GM23248 (cell line): Measurements from ENCODE around the gene NRCAM. TPM values are rescaled to one million over a fixed set of nuclear protein-coding genes. Genes with fewer than 3 reads are reported as not detected.

Experiments
- DNase-seq: peaks from one replicate; pipeline ENCODE4 v3.0.0-alpha.2; 2015
- H2AFZ ChIP-seq: fragments of 200-600 bp; sonication (generic); 2 replicates; pipeline ENCODE4 v1.6.1; 2016; ENCODE audit warnings: antibody characterized with exemption
- H3F3A ChIP-seq: fragments of 200-600 bp; sonication (generic); 2 replicates; pipeline ENCODE4 v1.6.1; 2016; ENCODE audit warnings: mild to moderate bottlenecking, antibody characterized with exemption, mixed run types; ENCODE audit not compliant: insufficient read depth
- H3K27ac ChIP-seq: fragments of 200-600 bp; sonication (generic); 2 replicates; pipeline ENCODE4 v1.5.1; 2016; ENCODE audit warnings: mild to moderate bottlenecking
- H3K27me3 ChIP-seq: fragments of 200-600 bp; sonication (generic); replicated peaks from 2 replicates; pipeline ENCODE4 v1.6.1; 2016; ENCODE audit warnings: mild to moderate bottlenecking; ENCODE audit not compliant: insufficient read depth
- H3K36me3 ChIP-seq: fragments of 200-600 bp; sonication (generic); 2 replicates; pipeline ENCODE4 v1.6.1; 2016; ENCODE audit warnings: low read depth, mild to moderate bottlenecking
- H3K4me1 ChIP-seq: fragments of 200-600 bp; sonication (generic); 2 replicates; pipeline ENCODE4 v1.6.1; 2016; ENCODE audit warnings: mild to moderate bottlenecking; ENCODE audit not compliant: insufficient read depth
- H3K4me2 ChIP-seq: fragments of 200-600 bp; sonication (generic); one replicate; pipeline ENCODE4 v1.6.1; 2016; ENCODE audit warnings: mild to moderate bottlenecking; ENCODE audit not compliant: unreplicated experiment
- H3K4me3 ChIP-seq: fragments of 200-600 bp; sonication (generic); 2 replicates; pipeline ENCODE4 v1.5.1; 2016; ENCODE audit warnings: mild to moderate bottlenecking
- H3K79me2 ChIP-seq: fragments of 200-600 bp; sonication (generic); 2 replicates; pipeline ENCODE4 v1.6.1; 2016; ENCODE audit warnings: mild to moderate bottlenecking; ENCODE audit not compliant: insufficient read depth
- H3K9ac ChIP-seq: fragments of 200-600 bp; sonication (generic); 2 replicates; pipeline ENCODE4 v1.6.1; 2016; ENCODE audit warnings: mild to moderate bottlenecking
- H3K9me2 ChIP-seq: fragments of 200-600 bp; sonication (generic); 2 replicates; pipeline ENCODE4 v1.6.1; 2016; ENCODE audit warnings: mixed run types, mild to moderate bottlenecking, moderate library complexity; ENCODE audit not compliant: insufficient read depth
- H3K9me3 ChIP-seq: fragments of 200-600 bp; sonication (generic); one replicate; pipeline ENCODE4 v1.6.1; 2017; ENCODE audit warnings: low read depth
- H4K20me1 ChIP-seq: fragments of 200-600 bp; sonication (generic); 2 replicates; pipeline ENCODE4 v1.6.0; 2016; ENCODE audit not compliant: insufficient read depth
- EZH2 ChIP-seq: fragments of 200-600 bp; sonication (generic); IDR thresholded peaks from 2 replicates; pipeline ENCODE4 v1.6.1; 2018; ENCODE audit warnings: antibody characterized with exemption, mild to moderate bottlenecking; ENCODE audit not compliant: insufficient read depth, poor library complexity, severe bottlenecking
- EZH2phosphoT487 ChIP-seq: fragments of 200-600 bp; sonication (generic); IDR thresholded peaks from 2 replicates; pipeline ENCODE4 v1.6.1; 2018; ENCODE audit warnings: antibody characterized with exemption, moderate library complexity, mild to moderate bottlenecking, low read depth; ENCODE audit not compliant: insufficient read depth
- WGBS, 2 experiments: methylation state at CpG; one replicate each; pipeline ENCODE4 v1.1.6; 2015 to 2017; ENCODE audit warnings: low lambda C conversion rate in 2 of 2, low coverage in 1 of 2; ENCODE audit errors: missing lambda C conversion rate in 2 of 2; 5-methylcytosine and 5-hydroxymethylcytosine counted together
- in situ Hi-C: fragments of 300-500 bp; cut with MboI; formaldehyde crosslinking; loops from 2 replicates; pipeline ENCODE4 v1.15.0; 2020
- polyA plus RNA-seq: library from polyadenylated mRNA; unstranded; fragments of >200 nt; fragmentation: Nextera tagmentation; extraction: Ambion mirVana; gene quantifications from 2 replicates; pipeline ENCODE4 v1.2.1, GENCODE V29; 2016
- total RNA-seq: library from RNA; depleted of rRNA; stranded (reverse); fragments of >200 nt; shearing (Covaris generic); gene quantifications from 2 replicates; pipeline ENCODE4 v1.2.3, GENCODE V29; 2014

Gene NRCAM
- total and polyA plus RNA-seq, 2 experiments from 2014 or later, result 5.1 to 7.0 TPM

GRCh38 chr7:108201766-108202165, 254.5 kb downstream of the NRCAM start:
- 83 to 93% methylated on average over 2 of the region's 2 CpGs for WGBS, 2 experiments

GRCh38 chr7:108200326-108200725, 255.9 kb downstream of the NRCAM start:
- H3K9me2 ChIP-seq, result no peaks in the 10 kb centered on the region
- H3K36me3 ChIP-seq, result no peaks in the 10 kb centered on the region
- no peak for TF ChIP-seq EZH2phosphoT487
- no peak for TF ChIP-seq EZH2
- H3K9me3 ChIP-seq, result no peaks in the 10 kb centered on the region
- no peak overlapping the region for H3K4me3 ChIP-seq
- peaks cover 11% of the 10 kb centered on the region; the same call in 1 of the 2 replicates for H3F3A ChIP-seq
- no peak overlapping the region for H3K27ac ChIP-seq
- peak; percentile 61 for DNase-seq
- H3K4me1 ChIP-seq, result peaks cover 4% of the 10 kb centered on the region
- no peak overlapping the region for H3K9ac ChIP-seq
- in situ Hi-C loops, result no loop called here
- no peaks in the 10 kb centered on the region for H3K79me2 ChIP-seq
- no peaks in the 10 kb centered on the region for H3K27me3 ChIP-seq
- 86 to 93% methylated on average over 1 of the region's 1 CpG for WGBS, 2 experiments
- H4K20me1 ChIP-seq, result no peaks in the 10 kb centered on the region
- H3K4me2 ChIP-seq, result no peak overlapping the region
- H2AFZ ChIP-seq, result no peak overlapping the region

More at GRCh38 chr7:108201766-108202165, 254.5 kb downstream of the NRCAM start:
- TF ChIP-seq EZH2phosphoT487, result no peak
- TF ChIP-seq EZH2, result no peak
- no peaks in the 10 kb centered on the region for H3K36me3 ChIP-seq
- H3K4me1 ChIP-seq, result no peaks in the 10 kb centered on the region
- DNase-seq, result no peak
- no peaks in the 10 kb centered on the region for H3K9me3 ChIP-seq
- no peak overlapping the region for H2AFZ ChIP-seq
- 0 out of 2 replicates have a peak, but pooled peaks cover 2% of the 10 kb centered on the region for H3F3A ChIP-seq
- no peak overlapping the region for H3K27ac ChIP-seq
- in situ Hi-C loops, result no loop called here
- H3K79me2 ChIP-seq, result no peaks in the 10 kb centered on the region
- no peak overlapping the region for H3K4me3 ChIP-seq
- H3K4me2 ChIP-seq, result no peak overlapping the region
- H3K9me2 ChIP-seq, result no peaks in the 10 kb centered on the region
- no peaks in the 10 kb centered on the region for H4K20me1 ChIP-seq
- no peaks in the 10 kb centered on the region for H3K27me3 ChIP-seq
- no peak overlapping the region for H3K9ac ChIP-seq

- in situ Hi-C loops, result loop anchor here (25.0 kb wide), 1 partner anchor 290 kb away; no protein-coding TSS in a partner anchor
- no peak overlapping the region for H3K4me2 ChIP-seq
- H3K9ac ChIP-seq, result no peak overlapping the region
- DNase-seq, result no peak
- H3K9me3 ChIP-seq, result no peaks in the 10 kb centered on the region
- H3K4me3 ChIP-seq, result no peak overlapping the region
- TF ChIP-seq EZH2phosphoT487, result no peak
- no peak for TF ChIP-seq EZH2
- no peaks in the 10 kb centered on the region for H3K36me3 ChIP-seq
- H3K27me3 ChIP-seq, result no peaks in the 10 kb centered on the region
- no peaks in the 10 kb centered on the region for H3K9me2 ChIP-seq
- peaks cover 11% of the 10 kb centered on the region; the same call in 1 of the 2 replicates for H3F3A ChIP-seq
- no peaks in the 10 kb centered on the region for H4K20me1 ChIP-seq
- H3K4me1 ChIP-seq, result peaks cover 4% of the 10 kb centered on the region
- H3K27ac ChIP-seq, result no peak overlapping the region
- WGBS, 2 experiments, result 72 to 73% methylated on average over 3 of the region's 3 CpGs
- H2AFZ ChIP-seq, result no peak overlapping the region
- no peaks in the 10 kb centered on the region for H3K79me2 ChIP-seq
Measured at GRCh38 chr7:108197371-108198091, 258.7 kb downstream of the NRCAM start.

GRCh38 chr7:108196004-108196403, 260.2 kb downstream of the NRCAM start:
- H3K9me3 ChIP-seq, result no peaks in the 10 kb centered on the region
- H3K27ac ChIP-seq, result no peak overlapping the region
- in situ Hi-C loops, result loop anchor here (25.0 kb wide), 1 partner anchor 291 kb away; no protein-coding TSS in a partner anchor
- 0 to 3% methylated on average over 1 of the region's 1 CpG for WGBS, 2 experiments
- H3K36me3 ChIP-seq, result no peaks in the 10 kb centered on the region
- no peaks in the 10 kb centered on the region for H3K27me3 ChIP-seq
- no peak overlapping the region for H2AFZ ChIP-seq
- peaks cover 8% of the 10 kb centered on the region for H3K4me1 ChIP-seq
- H3K9ac ChIP-seq, result no peak overlapping the region
- no peak for TF ChIP-seq EZH2
- TF ChIP-seq EZH2phosphoT487, result no peak
- no peaks in the 10 kb centered on the region for H3K9me2 ChIP-seq
- no peaks in the 10 kb centered on the region for H4K20me1 ChIP-seq
- H3K4me3 ChIP-seq, result no peak overlapping the region
- H3F3A ChIP-seq, result peaks cover 11% of the 10 kb centered on the region; the same call in 1 of the 2 replicates
- H3K79me2 ChIP-seq, result no peaks in the 10 kb centered on the region
- DNase-seq, result peak; percentile 28
- no peak overlapping the region for H3K4me2 ChIP-seq
